IPS DF 6.9 (cell line): Measurements from ENCODE around the gene EXD3.
"Not testable (repeated sequence)": the region's sequence is repeated elsewhere in the genome, so short reads cannot be mapped to it uniquely, and the experiment has no call there.

Source experiments
- DNase-seq: peaks from one replicate; pipeline ENCODE4 v3.0.0-alpha.2; 2013; ENCODE audit warnings: low read depth, low spot score
- H3K27ac ChIP-seq: one replicate; pipeline ENCODE4 v1.5.1; 2013; ENCODE audit warnings: low read length, control low read depth
- H3K27me3 ChIP-seq: 2 replicates; pipeline ENCODE4 v1.6.1; 2013; ENCODE audit warnings: mild to moderate bottlenecking, low read length; ENCODE audit not compliant: control insufficient read depth, insufficient read depth
- H3K36me3 ChIP-seq: 2 replicates; pipeline ENCODE4 v1.6.1; 2013; ENCODE audit warnings: low read length; ENCODE audit not compliant: control insufficient read depth, insufficient read depth
- H3K4me1 ChIP-seq: 2 replicates; pipeline ENCODE4 v1.6.1; 2013; ENCODE audit warnings: low read length; ENCODE audit not compliant: control insufficient read depth, insufficient read depth
- H3K4me3 ChIP-seq: 2 replicates; pipeline ENCODE4 v1.5.1; 2013; ENCODE audit warnings: mild to moderate bottlenecking, low read length
- H3K9me3 ChIP-seq: 2 replicates; pipeline ENCODE4 v1.6.1; 2013; ENCODE audit warnings: low read length, inconsistent platforms; ENCODE audit not compliant: control insufficient read depth, insufficient read depth
- WGBS: extraction: QIAGEN DNeasy Blood & Tissue Kit; methylation state at CpG from one replicate; pipeline ENCODE4 v1.1.7; 2013; ENCODE audit warnings: mixed read lengths, missing lambda C conversion rate; ENCODE audit not compliant: insufficient read length, insufficient coverage; 5-methylcytosine and 5-hydroxymethylcytosine counted together

EXD3 gene

GRCh38 chr9:137267933-137268355 is 155.0 kb downstream of the EXD3 start:
- no peak overlapping the region for H3K4me3 ChIP-seq
- DNase-seq: no peak
- H3K9me3 ChIP-seq: no peaks in the 10 kb centered on the region
- H3K27me3 ChIP-seq: no peaks in the 10 kb centered on the region
- no peaks in the 10 kb centered on the region; the same call in 1 of the 2 replicates for H3K4me1 ChIP-seq
- no CpG with 5 or more reads among the region's 6 CpGs for WGBS
- no peak overlapping the region for H3K27ac ChIP-seq
- H3K36me3 ChIP-seq: peaks cover 43% of the 10 kb centered on the region

DNA sequence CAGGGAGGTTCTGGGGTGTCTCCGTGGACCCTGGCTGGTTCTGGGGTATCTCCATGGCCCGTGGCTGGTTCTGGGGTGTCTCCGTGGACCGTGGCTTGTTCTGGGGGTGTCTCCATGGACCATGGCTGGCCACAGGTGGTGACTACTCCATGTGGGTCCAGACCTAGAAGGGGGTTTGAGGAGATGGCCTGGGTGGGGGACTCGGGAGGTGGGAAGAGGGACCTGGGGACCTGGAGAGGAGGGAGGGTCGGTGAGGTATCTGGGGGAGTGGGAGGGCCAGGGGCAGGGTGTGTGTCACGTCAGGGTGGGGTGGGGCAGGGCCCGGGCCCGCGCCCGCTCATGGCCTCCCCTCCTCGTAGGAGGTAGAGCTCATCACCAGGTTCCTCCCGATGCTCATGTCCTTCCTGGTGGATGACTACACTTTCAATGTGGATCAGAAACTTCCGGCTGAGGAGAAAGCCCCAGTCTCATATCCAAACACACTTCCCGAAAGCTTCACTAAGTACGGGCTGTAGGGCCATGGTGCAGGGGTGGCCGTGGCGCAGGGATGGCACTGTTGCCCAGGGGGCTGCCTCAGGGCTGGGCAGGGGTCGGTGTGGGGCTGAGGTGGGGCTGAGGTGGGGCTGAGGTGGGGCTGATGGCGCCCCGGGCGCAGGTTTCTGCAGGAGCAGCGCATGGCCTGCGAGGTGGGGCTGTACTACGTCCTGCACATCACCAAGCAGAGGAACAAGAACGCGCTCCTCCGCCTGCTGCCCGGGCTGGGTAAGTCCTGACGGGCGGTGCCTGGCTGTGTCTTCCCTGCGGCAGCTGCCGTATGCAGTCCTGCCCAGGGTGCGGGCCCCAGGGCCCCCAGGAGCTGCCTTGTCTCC is 156.1 kb downstream of the EXD3 start:
- DNase-seq: no peak
- WGBS: no CpG with 5 or more reads among the region's 34 CpGs
- H3K4me1 ChIP-seq: no peaks in the 10 kb centered on the region; the same call in 1 of the 2 replicates
- H3K9me3 ChIP-seq: no peaks in the 10 kb centered on the region
- no peak overlapping the region for H3K4me3 ChIP-seq
- no peak overlapping the region for H3K27ac ChIP-seq
- H3K27me3 ChIP-seq: no peaks in the 10 kb centered on the region
- peaks cover 37% of the 10 kb centered on the region for H3K36me3 ChIP-seq

GRCh38 chr9:137266162-137266527 is 156.8 kb downstream of the EXD3 start:
- no peaks in the 10 kb centered on the region for H3K27me3 ChIP-seq
- H3K4me1 ChIP-seq: no peaks in the 10 kb centered on the region; the same call in 1 of the 2 replicates
- H3K27ac ChIP-seq: no peak overlapping the region
- H3K4me3 ChIP-seq: no peak overlapping the region
- DNase-seq: no peak
- H3K36me3 ChIP-seq: peaks cover 37% of the 10 kb centered on the region
- WGBS: no CpG with 5 or more reads among the region's 15 CpGs
- H3K9me3 ChIP-seq: no peaks in the 10 kb centered on the region

DNA sequence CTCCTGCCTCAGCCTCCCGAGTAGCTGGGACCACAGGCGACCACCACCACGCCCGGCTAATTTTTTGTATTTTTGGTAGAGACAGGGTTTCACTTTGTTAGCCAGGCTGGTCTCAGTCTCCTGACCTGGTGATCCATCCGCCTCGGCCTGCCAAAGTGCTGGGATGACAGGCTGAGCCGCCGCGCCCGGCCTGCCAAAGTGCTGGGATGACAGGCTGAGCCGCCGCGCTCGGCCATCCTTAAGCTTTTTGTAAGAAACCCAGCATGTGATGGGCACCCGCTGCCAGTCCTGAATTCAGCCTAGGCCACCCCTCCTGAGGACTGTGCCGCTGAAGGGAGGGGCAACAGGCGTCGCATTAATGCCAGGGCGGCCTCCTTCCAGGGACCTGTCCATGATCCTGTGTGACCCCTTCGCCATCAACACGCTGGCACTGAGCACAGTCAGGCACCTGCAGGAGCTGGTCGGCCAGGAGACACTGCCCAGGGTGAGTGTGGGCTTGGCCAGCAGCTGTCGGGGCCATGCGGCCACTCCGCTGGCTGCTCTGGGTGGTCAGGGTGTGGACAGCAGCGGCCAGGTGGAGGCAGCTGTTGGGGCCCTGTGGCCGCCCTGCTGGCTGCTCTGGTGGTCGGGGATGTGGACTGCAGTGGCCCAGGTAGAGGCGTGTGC is 157.3 kb downstream of the EXD3 start:
- Histone ChIP-seq H3K27me3 (no peaks in the 10 kb centered on the region), H3K27ac (no peak overlapping the region), H3K4me1 (no peaks in the 10 kb centered on the region; the same call in 1 of the 2 replicates), H3K9me3 (no peaks in the 10 kb centered on the region), H3K4me3 (no peak overlapping the region), H3K36me3 (peaks cover 33% of the 10 kb centered on the region)
- DNase-seq: no peak
- no CpG with 5 or more reads among the region's 29 CpGs for WGBS

GRCh38 chr9:137264067-137264466 is 158.9 kb downstream of the EXD3 start:
- H3K9me3 ChIP-seq: no peaks in the 10 kb centered on the region
- H3K27me3 ChIP-seq: no peaks in the 10 kb centered on the region
- no peak overlapping the region for H3K27ac ChIP-seq
- no peak for DNase-seq
- no peaks in the 10 kb centered on the region; the same call in 1 of the 2 replicates for H3K4me1 ChIP-seq
- peaks cover 29% of the 10 kb centered on the region for H3K36me3 ChIP-seq
- no CpG with 5 or more reads among the region's 22 CpGs for WGBS
- H3K4me3 ChIP-seq: no peak overlapping the region

- Histone ChIP-seq H3K27ac (no peak overlapping the region), H3K27me3 (no peaks in the 10 kb centered on the region), H3K36me3 (peaks cover 27% of the 10 kb centered on the region), H3K4me1 (no peaks in the 10 kb centered on the region; the same call in 1 of the 2 replicates), H3K9me3 (no peaks in the 10 kb centered on the region), H3K4me3 (no peak overlapping the region)
- WGBS: no CpG with 5 or more reads among the region's 10 CpGs
- no peak for DNase-seq
These were observed 159.5 kb downstream of the EXD3 start for GRCh38 chr9:137263506-137263905.

DNA sequence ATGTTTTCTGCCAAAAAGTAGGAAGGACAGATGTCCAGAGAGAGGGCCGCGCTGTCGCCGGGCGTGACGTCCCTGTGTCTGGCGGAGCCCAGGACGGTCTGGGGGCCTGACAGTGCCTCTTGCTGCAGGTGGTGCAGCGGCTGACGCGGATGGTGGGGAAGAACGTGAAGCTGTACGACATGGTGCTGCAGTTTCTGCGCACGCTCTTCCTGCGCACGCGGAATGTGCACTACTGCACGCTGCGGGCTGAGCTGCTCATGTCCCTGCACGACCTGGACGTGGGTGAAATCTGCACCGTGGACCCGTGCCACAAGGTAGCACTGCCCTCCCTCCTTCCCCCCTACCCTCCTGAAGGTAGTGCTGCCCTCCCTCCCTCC is 160.1 kb downstream of the EXD3 start:
- Histone ChIP-seq H3K4me3 (no peak overlapping the region), H3K4me1 (no peaks in the 10 kb centered on the region; the same call in 1 of the 2 replicates), H3K9me3 (no peaks in the 10 kb centered on the region), H3K27ac (no peak overlapping the region), H3K36me3 (peaks cover 27% of the 10 kb centered on the region), H3K27me3 (no peaks in the 10 kb centered on the region)
- whole genome bisulfite sequencing: no CpG with 5 or more reads among the region's 24 CpGs
- DNase-seq: no peak

DNA sequence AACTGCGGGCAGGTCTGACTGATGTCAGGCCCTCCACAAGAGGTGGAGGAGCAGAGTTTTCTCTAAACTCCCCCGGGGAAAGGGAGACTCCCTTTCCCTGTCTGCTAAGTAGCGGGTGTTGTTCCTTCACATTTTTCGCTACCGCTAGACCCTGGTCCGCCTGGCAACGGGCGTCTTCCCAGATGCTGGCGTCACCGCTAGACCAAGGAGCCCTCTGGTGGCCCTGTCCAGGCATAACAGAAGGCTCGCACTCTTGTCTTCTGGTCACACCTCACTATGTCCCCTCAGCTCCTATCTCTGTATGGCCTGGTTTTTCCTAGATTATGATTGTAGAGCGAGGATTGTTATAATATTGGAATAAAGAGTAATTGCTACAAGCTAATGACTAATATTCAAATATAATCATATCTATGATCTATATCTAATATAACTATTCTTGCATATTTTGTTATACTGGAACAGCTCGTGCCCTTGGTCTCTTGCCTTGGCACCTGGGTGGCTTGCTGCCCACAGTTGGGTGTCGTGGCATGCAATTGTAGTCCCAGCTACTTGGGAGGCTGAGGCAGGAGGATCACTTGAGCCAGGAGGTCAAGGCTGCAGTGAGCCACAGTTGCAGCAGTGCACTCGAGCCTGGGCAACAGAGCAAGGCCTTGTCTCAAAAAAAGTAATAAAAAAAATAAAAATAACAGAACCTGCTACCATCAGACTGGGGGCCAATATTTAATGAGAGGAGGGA is 160.6 kb downstream of the EXD3 start:
- WGBS: no CpG with 5 or more reads among the region's 15 CpGs
- not testable (repeated sequence) for DNase-seq, H3K27me3 ChIP-seq, H3K4me3 ChIP-seq, H3K4me1 ChIP-seq, H3K9me3 ChIP-seq, H3K27ac ChIP-seq
- peaks cover 26% of the 10 kb centered on the region for H3K36me3 ChIP-seq
